ENCODE measurements around the gene PHOX2B.

PHOX2B gene

GRCh38 chr4:41787931-41788330 lies 39.4 kb upstream of the PHOX2B start:
- no peak for TF ChIP-seq CTCF (conservative IDR thresholded peaks at IDR 0.05; ENCODE audit: low read depth, low read length)
- DNase-seq (ENCODE audit: low read depth): no peak
- H3K4me3 ChIP-seq (ENCODE audit: low read length): no peak overlapping the region

GRCh38 chr4:41785665-41786064 lies 37.1 kb upstream of the PHOX2B start:
- H3K4me3 ChIP-seq (ENCODE audit: low read length): no peak overlapping the region
- no peak for TF ChIP-seq CTCF (conservative IDR thresholded peaks at IDR 0.05; ENCODE audit: low read depth, low read length)
- DNase-seq (ENCODE audit: low read depth): no peak

- H3K4me3 ChIP-seq (ENCODE audit: low read length): no peak overlapping the region
- TF ChIP-seq CTCF (conservative IDR thresholded peaks at IDR 0.05; ENCODE audit: low read depth, low read length): no peak
- no peak for DNase-seq (ENCODE audit: low read depth)
Observed at GRCh38 chr4:41784191-41784979, 35.9 kb upstream of the PHOX2B start.

GRCh38 chr4:41776466-41776865 lies 27.9 kb upstream of the PHOX2B start:
- TF ChIP-seq CTCF (conservative IDR thresholded peaks at IDR 0.05; ENCODE audit: low read depth, low read length): no peak
- no peak overlapping the region for H3K4me3 ChIP-seq (ENCODE audit: low read length)
- no peak for DNase-seq (ENCODE audit: low read depth)

GRCh38 chr4:41763729-41764128 lies 15.2 kb upstream of the PHOX2B start:
- no peak for TF ChIP-seq CTCF (conservative IDR thresholded peaks at IDR 0.05; ENCODE audit: low read depth, low read length)

GRCh38 chr4:41758884-41759283 lies 10.4 kb upstream of the PHOX2B start:
- no peak overlapping the region for H3K4me3 ChIP-seq (ENCODE audit: low read length)
- no peak for TF ChIP-seq CTCF (conservative IDR thresholded peaks at IDR 0.05; ENCODE audit: low read depth, low read length)
- no peak for DNase-seq (ENCODE audit: low read depth)

More at GRCh38 chr4:41763729-41764128, 15.2 kb upstream of the PHOX2B start:
- DNase-seq (ENCODE audit: low read depth): no peak
- no peak overlapping the region for H3K4me3 ChIP-seq (ENCODE audit: low read length)

GRCh38 chr4:41757521-41758156 lies 9.1 kb upstream of the PHOX2B start:
- TF ChIP-seq CTCF (conservative IDR thresholded peaks at IDR 0.05; ENCODE audit: low read depth, low read length): no peak
- no peak overlapping the region for H3K4me3 ChIP-seq (ENCODE audit: low read length)
- no peak for DNase-seq (ENCODE audit: low read depth)
